ENCODE results near the gene ZMIZ2. TPM values are rescaled to one million over a fixed set of nuclear protein-coding genes. Genes with fewer than 3 reads are reported as not detected.

The ZMIZ2 gene
- total and polyA plus RNA-seq, 2 of the 8 experiments (the other 6 are each of a cell fraction or from before 2014, with no cell fraction given), result 24.4 to 66.4 TPM

DNA sequence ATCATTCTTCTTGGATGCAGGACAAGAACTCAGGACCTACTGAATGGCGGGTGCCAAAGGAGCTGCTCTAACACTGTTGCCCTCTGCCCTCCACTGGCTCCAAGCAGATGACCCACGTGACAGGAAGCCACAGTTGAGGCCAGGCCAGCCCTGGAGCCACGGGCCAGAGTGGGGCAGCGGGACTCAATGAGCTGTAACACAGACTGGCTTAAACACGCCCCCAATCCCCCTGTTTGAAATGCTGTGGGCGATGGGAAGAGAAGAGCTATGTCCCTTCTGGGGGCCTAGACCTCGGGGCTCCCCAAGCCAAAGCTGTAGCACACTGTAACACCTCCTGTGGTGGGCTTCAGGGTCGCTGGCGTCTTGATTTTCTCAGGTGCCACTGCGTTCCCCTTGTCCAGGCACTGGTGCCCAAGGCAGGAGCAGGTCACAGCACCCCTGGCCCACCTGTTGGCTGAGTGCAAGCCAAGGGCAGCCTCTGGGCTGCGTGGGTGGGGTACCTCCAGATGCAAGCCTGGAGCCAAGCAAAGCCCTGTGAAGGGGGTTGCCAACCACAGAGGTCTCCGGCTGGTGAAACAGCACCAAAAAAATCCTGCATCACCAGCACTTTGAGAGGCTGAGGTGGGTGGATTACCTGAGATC is 18.6 kb upstream of the ZMIZ2 start:
- ChIA-PET POLR2A (ENCODE audit: partially characterized antibody) (interaction anchor here (0.6 to 0.9 kb wide), 5 partner anchors 10 to 495 kb away, joined by 3 to 4 read pairs (median 3); no protein-coding TSS in a partner anchor), CTCF (ENCODE audit: partially characterized antibody) (interaction anchor here (0.6 to 0.9 kb wide), 2 partner anchors 9 to 165 kb away, joined by 3 to 4 read pairs; no protein-coding TSS in a partner anchor)
- Histone ChIP-seq H2BK15ac (ENCODE audit: low read length) (no peak overlapping the region), H3K79me2 (ENCODE audit: control insufficient read depth in 1 of 2, insufficient read depth in 2 of 2, low read length in 2 of 2) (no peaks in the 10 kb centered on the region), H3K14ac (ENCODE audit: insufficient read length) (no peak overlapping the region), H4K91ac (replicated peaks; ENCODE audit: insufficient read length, low read length) (no peak overlapping the region), H3K9ac (replicated peaks in 1 of 4; ENCODE audit: extremely low read depth in 1 of 4, low read depth in 3 of 4, low read length in 3 of 4) (no peak overlapping the region), H3K4ac (replicated peaks; ENCODE audit: insufficient read length, low read depth, low read length) (no peak overlapping the region), H4K20me1 (replicated peaks in 1 of 2; ENCODE audit: control insufficient read depth in 1 of 2, insufficient read depth in 2 of 2, low read length in 2 of 2) (no peaks in the 10 kb centered on the region), H2AK5ac (ENCODE audit: low read depth, low read length) (0 out of 2 replicates have a peak overlapping the region, but pooled peaks have one; percentile 8), H3K23me2 (ENCODE audit: low read depth, low read length) (no peaks in the 10 kb centered on the region), H3K4me2 (ENCODE audit: insufficient read depth in 1 of 2, low read depth in 2 of 2, low read length in 2 of 2) (no peak overlapping the region), H2AFZ (ENCODE audit: low read length) (peak overlapping the region; percentile 65), H3K9me3 (ENCODE audit: insufficient read depth in 2 of 2, low read depth in 1 of 2, low read length in 1 of 2) (no peaks in the 10 kb centered on the region), H2BK12ac (ENCODE audit: low read depth, low read length) (no peak overlapping the region), H2BK120ac (replicated peaks; ENCODE audit: low read depth, low read length) (no peak overlapping the region), H2BK20ac (ENCODE audit: low read length) (no peak overlapping the region), H3K4me1 (replicated peaks in 1 of 4; ENCODE audit: control insufficient read depth in 3 of 4, insufficient read depth in 4 of 4, low read length in 3 of 4) (no peaks in the 10 kb centered on the region), H3K4me3 (ENCODE audit: extremely low read depth in 1 of 4, insufficient read depth in 2 of 4, low read depth in 3 of 4, low read length in 4 of 4) (no peak overlapping the region), H3K79me1 (ENCODE audit: low read depth, low read length) (no peaks in the 10 kb centered on the region), H3K18ac (ENCODE audit: extremely low read depth, low read length) (no peak overlapping the region), H3K23ac (ENCODE audit: insufficient read length) (no peak overlapping the region), H4K8ac (ENCODE audit: extremely low read depth, insufficient read depth, low read length) (no peak overlapping the region), H3K27me3 (replicated peaks in 1 of 4; ENCODE audit: control insufficient read depth in 3 of 4, extremely low read depth in 1 of 4, insufficient read depth in 3 of 4, low read length in 3 of 4) (no peaks in the 10 kb centered on the region), H3K36me3 (ENCODE audit: control insufficient read depth in 2 of 4, insufficient read depth in 4 of 4, low read length in 3 of 4) (no peaks in the 10 kb centered on the region), H2BK5ac (ENCODE audit: low read depth, low read length) (no peak overlapping the region), H3K27ac (ENCODE audit: low read depth, low read length) (no peak overlapping the region), H4K5ac (ENCODE audit: insufficient read length, low read depth, low read length) (no peak overlapping the region), H3K56ac (replicated peaks; ENCODE audit: insufficient read length, low read depth, low read length) (no peak overlapping the region)
- FAIRE-seq (no peak), DNase-seq (ENCODE audit: low read depth in 1 of 2, low spot score in 2 of 2) (no peak)
- 82% methylated on average over 12 of the region's 12 CpGs; no CpG with 5 or more reads in 1 of the 2 experiments for WGBS, 2 experiments (ENCODE audit: extremely low coverage in 1 of 2, insufficient coverage in 1 of 2, insufficient read length in 1 of 2, insufficient replicate concordance in 2 of 2, low coverage in 1 of 2, low lambda C conversion rate in 2 of 2, missing lambda C conversion rate in 1 of 2)
- TF ChIP-seq TEAD4 (IDR thresholded peaks at IDR 0.05; ENCODE audit: low read depth, low read length) (no peak), POLR2A (IDR thresholded peaks at IDR 0.05; ENCODE audit: control extremely low read depth in 1 of 2, low read depth in 2 of 2, low read length in 2 of 2) (no peak), FOSL1 (IDR thresholded peaks at IDR 0.05; ENCODE audit: insufficient read depth, low read depth, low read length) (no peak), CBX8 (IDR thresholded peaks at IDR 0.05; ENCODE audit: borderline replicate concordance, low read depth, low read length) (no peak), MAFK (IDR thresholded peaks at IDR 0.05; ENCODE audit: low read depth, low read length) (no peak), BACH1 (IDR thresholded peaks at IDR 0.05; ENCODE audit: low read length) (no peak), CTBP2 (IDR thresholded peaks at IDR 0.05; ENCODE audit: borderline replicate concordance, insufficient read depth, insufficient read length, low read length) (no peak), SIX5 (IDR thresholded peaks at IDR 0.05; ENCODE audit: low read depth, low read length) (no peak), NANOG (IDR thresholded peaks at IDR 0.05; ENCODE audit: insufficient read depth, low read depth, low read length, poor library complexity, severe bottlenecking) (no peak), POLR2AphosphoS5 (IDR thresholded peaks at IDR 0.05; ENCODE audit: low read depth, low read length) (no peak), ASH2L (IDR thresholded peaks at IDR 0.05; ENCODE audit: low read length) (no peak), CREB1 (IDR thresholded peaks at IDR 0.05) (no peak), PHF8 (conservative IDR thresholded peaks at IDR 0.05; ENCODE audit: low read depth, low read length) (no peak), YY1 (IDR thresholded peaks at IDR 0.05; ENCODE audit: low read depth, low read length) (no peak), SRF (IDR thresholded peaks at IDR 0.05; ENCODE audit: low read depth, low read length) (no peak)

Data from H1 (cell line).